CD14-positive monocyte (primary cell): ENCODE data around the gene HSF4. TPM values are rescaled to one million over a fixed set of nuclear protein-coding genes. Genes with fewer than 3 reads are reported as not detected.

ENCODE experiments used
- DNase-seq, 3 donors: peaks; one replicate each; pipeline ENCODE4 v3.0.0-alpha.2; 2011 to 2022
- H2AFZ ChIP-seq: 2 replicates; pipeline ENCODE4 v1.6.0; 2012; ENCODE audit warnings: mild to moderate bottlenecking, low read depth, low read length, inconsistent platforms; ENCODE audit not compliant: insufficient read depth, poor library complexity, severe bottlenecking
- H3K27ac ChIP-seq, 2 donors: 1 replicate in 1 of 2; 2 replicates in 1 of 2; pipeline ENCODE4 v1.5.1; 2012 to 2013; ENCODE audit warnings: low read length in 2 of 2, control low read depth in 1 of 2, inconsistent platforms in 1 of 2, low read depth in 1 of 2, mild to moderate bottlenecking in 1 of 2
- H3K27me3 ChIP-seq, 2 donors: one replicate each; pipeline versions ENCODE4 v1.6.0 to v1.6.1; 2011 to 2013; ENCODE audit warnings: low read length in 2 of 2; ENCODE audit not compliant: control insufficient read depth in 2 of 2, insufficient read depth in 2 of 2
- H3K36me3 ChIP-seq, 2 donors: replicated peaks in 1 of 2; 1 replicate in 1 of 2; 2 replicates in 1 of 2; pipeline versions ENCODE4 v1.5.1 to v1.6.1; 2012 to 2013; ENCODE audit warnings: low read length in 2 of 2, control low read depth in 1 of 2, inconsistent platforms in 1 of 2, mild to moderate bottlenecking in 1 of 2; ENCODE audit not compliant: insufficient read depth in 2 of 2, control insufficient read depth in 1 of 2
- H3K4me1 ChIP-seq, 2 donors: 1 replicate in 1 of 2; 2 replicates in 1 of 2; pipeline versions ENCODE4 v1.5.1 to v1.6.1; 2012 to 2013; ENCODE audit warnings: low read length in 2 of 2, control low read depth in 1 of 2, inconsistent platforms in 1 of 2, mild to moderate bottlenecking in 1 of 2, moderate library complexity in 1 of 2; ENCODE audit not compliant: insufficient read depth in 2 of 2, control insufficient read depth in 1 of 2
- H3K4me2 ChIP-seq: replicated peaks from 2 replicates; pipeline ENCODE3; 2012; ENCODE audit warnings: low read length, moderate library complexity, mild to moderate bottlenecking; ENCODE audit not compliant: poor library complexity, severe bottlenecking; ENCODE audit errors: extremely low read depth
- H3K4me3 ChIP-seq, 3 experiments: fragments of 200-600 bp in 1 of 3; sonication (generic) in 1 of 3; replicated peaks in 1 of 3; 1 replicate in 2 of 3; 2 replicates in 1 of 3; pipeline ENCODE4 v1.5.1; 2011 to 2013; ENCODE audit warnings: low read length in 3 of 3, mild to moderate bottlenecking in 3 of 3, control low read depth in 2 of 3, low read depth in 2 of 3, inconsistent platforms in 1 of 3, moderate library complexity in 1 of 3
- H3K79me2 ChIP-seq: 2 replicates; pipeline ENCODE4 v1.6.0; 2012; ENCODE audit warnings: mild to moderate bottlenecking, control low read depth, inconsistent platforms, low read length, moderate library complexity; ENCODE audit not compliant: insufficient read depth
- H3K9ac ChIP-seq: 2 replicates; pipeline ENCODE4 v1.6.0; 2017; ENCODE audit warnings: low read length, mild to moderate bottlenecking; ENCODE audit not compliant: insufficient read depth, poor library complexity, severe bottlenecking
- H3K9me3 ChIP-seq, 2 donors: replicated peaks in 1 of 2; 1 replicate in 1 of 2; 2 replicates in 1 of 2; pipeline versions ENCODE4 v1.5.1 to v1.6.1; 2012 to 2013; ENCODE audit warnings: low read length in 2 of 2, control low read depth in 1 of 2; ENCODE audit not compliant: control insufficient read depth in 1 of 2, insufficient read depth in 1 of 2
- H4K20me1 ChIP-seq: 2 replicates; pipeline ENCODE4 v1.6.0; 2012; ENCODE audit warnings: mild to moderate bottlenecking, low read length, control low read depth, moderate library complexity; ENCODE audit not compliant: insufficient read depth
- H3K27ac Mint-ChIP-seq, 7 donors: one replicate each; pipeline ENCODE4 v1.8.0; 2020; ENCODE audit warnings: mild to moderate bottlenecking in 7 of 7, mixed read lengths in 7 of 7, moderate library complexity in 6 of 7, inconsistent platforms in 2 of 7
- H3K27me3 Mint-ChIP-seq, 3 donors: one replicate each; pipeline ENCODE4 v1.8.0; 2021 to 2022; ENCODE audit warnings: low read depth in 3 of 3, mild to moderate bottlenecking in 3 of 3, mixed read lengths in 3 of 3, moderate library complexity in 3 of 3, inconsistent platforms in 1 of 3
- H3K36me3 Mint-ChIP-seq, 2 donors: one replicate each; pipeline ENCODE4 v1.8.0; 2020; ENCODE audit warnings: mixed read lengths in 2 of 2, inconsistent platforms in 1 of 2, mild to moderate bottlenecking in 1 of 2
- H3K4me1 Mint-ChIP-seq: one replicate; pipeline ENCODE4 v1.8.0; 2020; ENCODE audit warnings: mild to moderate bottlenecking, mixed read lengths
- H3K4me3 Mint-ChIP-seq, 2 donors: one replicate each; pipeline ENCODE4 v1.8.0; 2020; ENCODE audit warnings: mild to moderate bottlenecking in 2 of 2, mixed read lengths in 2 of 2, moderate library complexity in 1 of 2
- H3K9me3 Mint-ChIP-seq, 7 donors: one replicate each; pipeline ENCODE4 v1.8.0; 2020 to 2022; ENCODE audit warnings: mixed read lengths in 7 of 7, mild to moderate bottlenecking in 6 of 7, moderate library complexity in 6 of 7, inconsistent platforms in 2 of 7
- WGBS: methylation state at CpG from one replicate; pipeline ENCODE4 v1.1.5; 2013; ENCODE audit warnings: missing lambda C conversion rate; ENCODE audit not compliant: insufficient coverage; 5-methylcytosine and 5-hydroxymethylcytosine counted together
- intact Hi-C, 2 donors: fragments of 100-400 bp; cut with micrococcal nuclease; formaldehyde crosslinking; loops; one replicate each; pipeline versions ENCODE4 v1.15.0 to v1.15.1; 2023
- polyA plus RNA-seq, 3 donors: library from polyadenylated mRNA; depleted of rRNA in 1 of 3; unstranded in 2 of 3; stranded (reverse) in 1 of 3; fragments of 300-500 nt in 2 of 3; fragments of >200 nt in 1 of 3; fragmentation: Illumina TruSeq in 2 of 3; gene quantifications; 1 replicate in 2 of 3; 2 replicates in 1 of 3; pipeline ENCODE4 v1.2.3, GENCODE V29; 2012 to 2021
- TF ChIP-seq, protein P1 (sequence below): fragments of 200-600 bp; IDR thresholded peaks from one replicate; pipeline ENCODE4 v1.8.0; 2022; ENCODE audit warnings: antibody characterized with exemption, mild to moderate bottlenecking

Gene HSF4
- polyA plus RNA-seq, 3 donors, result 53.4 TPM; not detected in 2

DNA sequence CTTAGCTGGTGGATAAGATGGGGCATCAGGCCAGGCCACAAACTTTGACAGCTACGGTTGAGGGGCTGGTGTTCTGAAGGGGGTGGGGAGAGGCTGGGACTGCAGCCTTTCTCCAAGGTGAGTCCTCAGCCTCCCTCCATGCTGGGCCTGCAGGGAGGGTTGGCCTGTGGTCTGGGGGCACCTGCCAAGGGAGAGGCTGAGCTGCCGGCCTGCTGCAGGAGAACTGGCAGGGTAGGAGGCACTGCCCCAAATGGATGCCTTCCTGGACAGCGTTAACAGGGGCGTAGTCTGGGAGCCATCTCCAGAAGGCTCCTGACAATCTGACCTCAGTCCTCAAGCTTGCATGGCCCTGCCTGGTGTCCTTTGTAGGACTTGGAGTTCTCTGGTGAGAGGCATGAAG lies 39.5 kb downstream of the HSF4 start:
- H3K27ac ChIP-seq, result no peak overlapping the region
- Mint-ChIP-seq H3K4me1 (peaks cover 2% of the 10 kb centered on the region), H3K27me3 (peaks cover 0 to 5% (median 1%) of the 10 kb centered on the region in 3 donors), H3K27ac (peak overlapping the region in 1 of 7 donors; percentile 10), H3K4me3 (no peak overlapping the region), H3K36me3 (peaks cover 38 to 65% of the 10 kb centered on the region in 2 donors), H3K9me3 (peaks cover 0 to 2% (median 0%) of the 10 kb centered on the region in 7 donors)
- H3K27me3 ChIP-seq, result no peaks in the 10 kb centered on the region
- H2AFZ ChIP-seq, result no peak overlapping the region
- TF ChIP-seq, protein P1, sequence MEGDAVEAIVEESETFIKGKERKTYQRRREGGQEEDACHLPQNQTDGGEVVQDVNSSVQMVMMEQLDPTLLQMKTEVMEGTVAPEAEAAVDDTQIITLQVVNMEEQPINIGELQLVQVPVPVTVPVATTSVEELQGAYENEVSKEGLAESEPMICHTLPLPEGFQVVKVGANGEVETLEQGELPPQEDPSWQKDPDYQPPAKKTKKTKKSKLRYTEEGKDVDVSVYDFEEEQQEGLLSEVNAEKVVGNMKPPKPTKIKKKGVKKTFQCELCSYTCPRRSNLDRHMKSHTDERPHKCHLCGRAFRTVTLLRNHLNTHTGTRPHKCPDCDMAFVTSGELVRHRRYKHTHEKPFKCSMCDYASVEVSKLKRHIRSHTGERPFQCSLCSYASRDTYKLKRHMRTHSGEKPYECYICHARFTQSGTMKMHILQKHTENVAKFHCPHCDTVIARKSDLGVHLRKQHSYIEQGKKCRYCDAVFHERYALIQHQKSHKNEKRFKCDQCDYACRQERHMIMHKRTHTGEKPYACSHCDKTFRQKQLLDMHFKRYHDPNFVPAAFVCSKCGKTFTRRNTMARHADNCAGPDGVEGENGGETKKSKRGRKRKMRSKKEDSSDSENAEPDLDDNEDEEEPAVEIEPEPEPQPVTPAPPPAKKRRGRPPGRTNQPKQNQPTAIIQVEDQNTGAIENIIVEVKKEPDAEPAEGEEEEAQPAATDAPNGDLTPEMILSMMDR, result no peak
- H3K4me3 ChIP-seq, result no peak overlapping the region
- no peak overlapping the region for H3K4me2 ChIP-seq
- intact Hi-C loops, result no loop called here
- no peaks in the 10 kb centered on the region for H3K79me2 ChIP-seq
- H3K4me1 ChIP-seq, result no peaks in the 10 kb centered on the region
- peaks cover 9% of the 10 kb centered on the region for H4K20me1 ChIP-seq
- WGBS, result 94% methylated on average over 3 of the region's 4 CpGs
- H3K9ac ChIP-seq, result no peak overlapping the region
- DNase-seq, result no peak
- H3K36me3 ChIP-seq, result peaks cover 43 to 60% of the 10 kb centered on the region in 2 donors
- no peaks in the 10 kb centered on the region for H3K9me3 ChIP-seq

- Histone ChIP-seq H3K27me3 (no peaks in the 10 kb centered on the region), H3K36me3 (peaks cover 33 to 47% of the 10 kb centered on the region in 2 donors), H3K4me2 (no peak overlapping the region), H2AFZ (no peak overlapping the region), H3K79me2 (no peaks in the 10 kb centered on the region), H3K4me1 (no peaks in the 10 kb centered on the region), H3K4me3 (no peak overlapping the region), H4K20me1 (peaks cover 3% of the 10 kb centered on the region), H3K9me3 (no peaks in the 10 kb centered on the region), H3K27ac (no peak overlapping the region), H3K9ac (no peak overlapping the region)
- H3K27ac Mint-ChIP-seq, result peak overlapping the region in 1 of 7 donors; percentile 42
- no peak for DNase-seq
- H3K36me3 Mint-ChIP-seq, result peaks cover 30 to 53% of the 10 kb centered on the region in 2 donors
- over 99% methylated on average over 8 of the region's 8 CpGs for WGBS
- H3K9me3 Mint-ChIP-seq, result peaks cover 0 to 2% (median 0%) of the 10 kb centered on the region in 7 donors
- no peaks in the 10 kb centered on the region for H3K4me1 Mint-ChIP-seq
- TF ChIP-seq, protein P1, result no peak
- intact Hi-C loops, result no loop called here
- H3K4me3 Mint-ChIP-seq, result no peak overlapping the region
- peaks cover 0 to 6% (median 3%) of the 10 kb centered on the region in 3 donors for H3K27me3 Mint-ChIP-seq
These were observed 41.7 kb downstream of the HSF4 start for GRCh38 chr16:67206129-67206837.
